ENCODE data around the gene MACF1.

DNA sequence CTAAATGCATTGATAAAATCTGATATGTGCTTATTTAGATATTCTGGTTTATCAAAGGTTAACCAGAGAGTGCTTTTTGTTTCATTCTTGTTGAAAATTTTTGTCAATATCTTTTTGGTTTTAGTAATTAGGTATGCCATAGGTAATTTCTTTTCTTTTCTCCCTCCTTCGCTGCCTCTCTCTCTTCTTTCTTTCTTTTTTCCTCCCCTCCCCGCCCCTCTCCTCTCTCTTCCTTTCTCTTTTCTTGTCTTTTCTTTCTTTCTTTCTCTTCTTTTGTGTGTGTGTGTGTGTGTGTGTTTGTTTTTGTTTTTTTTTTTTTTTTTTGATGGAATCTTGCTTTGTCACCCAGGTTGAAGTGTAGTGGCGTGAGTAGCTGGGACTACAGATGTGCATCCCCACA lies 14.4 kb upstream of the MACF1 start:
- TF ChIP-seq, protein P1, sequence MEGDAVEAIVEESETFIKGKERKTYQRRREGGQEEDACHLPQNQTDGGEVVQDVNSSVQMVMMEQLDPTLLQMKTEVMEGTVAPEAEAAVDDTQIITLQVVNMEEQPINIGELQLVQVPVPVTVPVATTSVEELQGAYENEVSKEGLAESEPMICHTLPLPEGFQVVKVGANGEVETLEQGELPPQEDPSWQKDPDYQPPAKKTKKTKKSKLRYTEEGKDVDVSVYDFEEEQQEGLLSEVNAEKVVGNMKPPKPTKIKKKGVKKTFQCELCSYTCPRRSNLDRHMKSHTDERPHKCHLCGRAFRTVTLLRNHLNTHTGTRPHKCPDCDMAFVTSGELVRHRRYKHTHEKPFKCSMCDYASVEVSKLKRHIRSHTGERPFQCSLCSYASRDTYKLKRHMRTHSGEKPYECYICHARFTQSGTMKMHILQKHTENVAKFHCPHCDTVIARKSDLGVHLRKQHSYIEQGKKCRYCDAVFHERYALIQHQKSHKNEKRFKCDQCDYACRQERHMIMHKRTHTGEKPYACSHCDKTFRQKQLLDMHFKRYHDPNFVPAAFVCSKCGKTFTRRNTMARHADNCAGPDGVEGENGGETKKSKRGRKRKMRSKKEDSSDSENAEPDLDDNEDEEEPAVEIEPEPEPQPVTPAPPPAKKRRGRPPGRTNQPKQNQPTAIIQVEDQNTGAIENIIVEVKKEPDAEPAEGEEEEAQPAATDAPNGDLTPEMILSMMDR (conservative IDR thresholded peaks at IDR 0.05 in 1 of 2, IDR thresholded peaks at IDR 0.05 in 1 of 2; ENCODE audit: extremely low read depth in 1 of 2, insufficient read depth in 1 of 2, low read depth in 1 of 2, low read length in 2 of 2) = no peak
- no peak for TF ChIP-seq EZH2 (IDR thresholded peaks at IDR 0.05; ENCODE audit: borderline replicate concordance, low read length)
